ENCODE measurements around the gene LDAH. TPM values are rescaled to one million over a fixed set of nuclear protein-coding genes. Genes with fewer than 3 reads are reported as not detected.

Gene LDAH
- polyA plus RNA-seq, 2 of the 4 experiments (the other 2 are of a cell fraction), result 29.6 to 42.4 TPM

DNA sequence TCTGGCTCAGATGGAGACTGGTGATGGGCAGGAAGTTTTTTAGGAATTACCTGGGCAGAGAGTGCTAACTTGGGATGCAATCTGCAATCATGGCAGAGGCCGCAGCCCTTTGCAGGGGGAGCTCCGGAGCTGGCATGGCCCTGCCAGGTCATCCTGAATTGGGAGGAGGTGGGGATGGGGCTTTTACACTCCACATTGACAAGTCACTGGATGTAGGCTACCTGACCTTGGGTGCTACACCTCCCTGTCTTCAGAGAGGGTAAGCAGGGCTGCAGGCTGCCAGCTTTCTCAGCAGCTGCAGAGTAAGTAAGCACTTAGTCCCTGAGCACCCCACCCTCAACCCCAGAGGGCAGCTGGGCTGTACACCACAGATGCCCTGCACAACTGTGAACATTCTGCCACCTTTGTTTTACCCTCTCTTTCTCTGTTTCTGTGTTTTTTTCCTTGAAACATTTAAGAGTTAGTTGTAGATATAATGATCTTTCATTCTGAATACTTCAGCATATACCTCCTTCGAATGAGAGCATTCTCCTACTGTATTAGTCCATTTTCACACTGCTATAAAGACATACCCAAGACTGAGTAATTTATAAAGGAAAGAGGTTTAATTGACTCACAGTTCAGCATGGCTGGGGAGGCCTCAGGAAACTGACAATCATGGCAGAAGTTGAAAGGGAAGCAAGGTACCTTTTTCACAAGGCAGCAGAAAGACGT, 165.2 kb downstream of the LDAH start:
- no peak for FAIRE-seq
- Histone ChIP-seq H3K4me1 (no peaks in the 10 kb centered on the region), H3K27ac (no peak overlapping the region), H3K9me3 (no peaks in the 10 kb centered on the region), H3K4me2 (no peak overlapping the region), H3K4me3 (no peak overlapping the region)
- DNase-seq (ENCODE audit: low read depth in 1 of 2, low spot score in 1 of 2), result no peak
- 64% methylated on average over 4 of the region's 4 CpGs for WGBS (ENCODE audit: missing lambda C conversion rate)
- ChIA-PET CTCF (interaction anchor here (1.1 to 12.0 kb wide), 7 partner anchors 6 to 460 kb away, joined by 3 to 171 read pairs (median 5); partner anchors contain the start of gene GDF7), POLR2A (no interaction called here)
- ATAC-seq, result no peak
- no peak for TF ChIP-seq KDM1A (IDR thresholded peaks at IDR 0.05; ENCODE audit: low read depth)
- TF ChIP-seq BHLHE40 (IDR thresholded peaks at IDR 0.05; ENCODE audit: low read depth, low read length), result no peak
- no peak for TF ChIP-seq EHMT2 (IDR thresholded peaks at IDR 0.05; ENCODE audit: low read depth)
- no peak for TF ChIP-seq HOXA7 (CRISPR knock-in tag; IDR thresholded peaks at IDR 0.05)
- TF ChIP-seq TP53 (CRISPR knock-in tag; IDR thresholded peaks at IDR 0.05), result no peak
- no peak for TF ChIP-seq FOXS1 (CRISPR knock-in tag; IDR thresholded peaks at IDR 0.05)
- TF ChIP-seq, protein P1, sequence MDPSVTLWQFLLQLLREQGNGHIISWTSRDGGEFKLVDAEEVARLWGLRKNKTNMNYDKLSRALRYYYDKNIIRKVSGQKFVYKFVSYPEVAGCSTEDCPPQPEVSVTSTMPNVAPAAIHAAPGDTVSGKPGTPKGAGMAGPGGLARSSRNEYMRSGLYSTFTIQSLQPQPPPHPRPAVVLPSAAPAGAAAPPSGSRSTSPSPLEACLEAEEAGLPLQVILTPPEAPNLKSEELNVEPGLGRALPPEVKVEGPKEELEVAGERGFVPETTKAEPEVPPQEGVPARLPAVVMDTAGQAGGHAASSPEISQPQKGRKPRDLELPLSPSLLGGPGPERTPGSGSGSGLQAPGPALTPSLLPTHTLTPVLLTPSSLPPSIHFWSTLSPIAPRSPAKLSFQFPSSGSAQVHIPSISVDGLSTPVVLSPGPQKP (IDR thresholded peaks at IDR 0.05; ENCODE audit: low read depth, low read length), result no peak
- no peak for TF ChIP-seq CTCF (IDR thresholded peaks at IDR 0.05)
- no peak for TF ChIP-seq CHD4 (IDR thresholded peaks at IDR 0.05; ENCODE audit: borderline replicate concordance)
- no peak for TF ChIP-seq KDM5A (IDR thresholded peaks at IDR 0.05)
- TF ChIP-seq FOSL2 (IDR thresholded peaks at IDR 0.05), result no peak
- TF ChIP-seq FOSL2 (CRISPR knock-in tag; IDR thresholded peaks at IDR 0.05), result no peak
- no peak for TF ChIP-seq CHD2 (IDR thresholded peaks at IDR 0.05; ENCODE audit: low read length, partially characterized antibody)
- TF ChIP-seq POLR2A (IDR thresholded peaks at IDR 0.05; ENCODE audit: low read length), result no peak

DNA sequence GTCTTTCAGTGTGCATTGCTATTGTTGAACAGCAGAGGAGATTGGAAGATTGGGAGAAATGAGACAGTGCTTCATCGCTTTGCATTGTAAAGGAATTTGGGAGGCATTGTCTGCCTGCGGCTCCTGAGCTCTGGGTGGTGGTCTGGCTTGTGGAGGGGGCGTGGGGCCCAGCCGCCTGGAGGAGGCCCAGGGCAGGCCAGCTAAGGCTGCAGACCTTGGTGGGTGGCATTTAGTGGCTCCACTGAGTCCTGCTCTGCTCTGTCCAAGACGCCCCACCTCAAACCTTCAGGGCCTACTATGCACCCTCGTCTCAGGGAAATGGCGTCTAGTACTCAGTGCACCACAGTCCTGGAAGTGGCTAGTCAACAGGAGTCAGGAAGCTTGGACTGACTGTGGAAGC, 166.3 kb downstream of the LDAH start:
- POLR2A ChIA-PET, result no interaction called here
- CTCF ChIA-PET, result interaction anchor here (0.7 to 12.0 kb wide), 8 partner anchors 7 to 461 kb away, joined by 3 to 171 read pairs (median 5); partner anchors contain the start of gene GDF7
- DNase-seq (ENCODE audit: low read depth in 1 of 2, low spot score in 1 of 2), result no peak
- 59% methylated on average over 7 of the region's 7 CpGs for WGBS (ENCODE audit: missing lambda C conversion rate)
- ATAC-seq, result no peak
- H3K27ac ChIP-seq, result no peak overlapping the region
- no peaks in the 10 kb centered on the region for H3K9me3 ChIP-seq
- no peak overlapping the region for H3K4me3 ChIP-seq
- TF ChIP-seq MYC (IDR thresholded peaks at IDR 0.05; ENCODE audit: borderline replicate concordance, low read length), result no peak
- TF ChIP-seq FOSL2 (IDR thresholded peaks at IDR 0.05), result no peak
- no peak for TF ChIP-seq FOSL2 (CRISPR knock-in tag; IDR thresholded peaks at IDR 0.05)
- no peak for TF ChIP-seq TP53 (CRISPR knock-in tag; IDR thresholded peaks at IDR 0.05)
- TF ChIP-seq SMC3 (IDR thresholded peaks at IDR 0.05), result no peak
- no peak for TF ChIP-seq POLR2AphosphoS2 (conservative IDR thresholded peaks at IDR 0.05; ENCODE audit: low read length)
- no peak for TF ChIP-seq HOXA7 (CRISPR knock-in tag; IDR thresholded peaks at IDR 0.05)
- TF ChIP-seq FOSB (CRISPR knock-in tag; IDR thresholded peaks at IDR 0.05), result no peak
- no peak for TF ChIP-seq SREBF2 (IDR thresholded peaks at IDR 0.05)
- no peak for TF ChIP-seq RAD21 (conservative IDR thresholded peaks at IDR 0.05 in 1 of 2, IDR thresholded peaks at IDR 0.05 in 1 of 2)
- TF ChIP-seq, protein P2, sequence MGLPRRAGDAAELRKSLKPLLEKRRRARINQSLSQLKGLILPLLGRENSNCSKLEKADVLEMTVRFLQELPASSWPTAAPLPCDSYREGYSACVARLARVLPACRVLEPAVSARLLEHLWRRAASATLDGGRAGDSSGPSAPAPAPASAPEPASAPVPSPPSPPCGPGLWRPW (IDR thresholded peaks at IDR 0.05), result no peak
- TF ChIP-seq PHF8 (IDR thresholded peaks at IDR 0.05; ENCODE audit: borderline replicate concordance, low read depth), result no peak
- no peak for TF ChIP-seq E2F6 (IDR thresholded peaks at IDR 0.05; ENCODE audit: borderline replicate concordance, low read depth)
- TF ChIP-seq HEYL (CRISPR knock-in tag; IDR thresholded peaks at IDR 0.05), result no peak
- TF ChIP-seq, protein P1 (IDR thresholded peaks at IDR 0.05; ENCODE audit: low read depth, low read length), result no peak
- no peak for TF ChIP-seq BHLHE40 (IDR thresholded peaks at IDR 0.05; ENCODE audit: low read depth, low read length)
- no peak for TF ChIP-seq KDM5A (IDR thresholded peaks at IDR 0.05)
- no peak for FAIRE-seq
- no peak overlapping the region for H3K4me2 ChIP-seq
- H3K4me1 ChIP-seq, result peaks cover 2% of the 10 kb centered on the region; the same call in 1 of the 3 replicates

Measured in A549 (cell line).